NB4 (cell line): Measurements from ENCODE around the gene KHNYN.
"Not testable (repeated sequence)": the region's sequence is repeated elsewhere in the genome, so short reads cannot be mapped to it uniquely, and the experiment has no call there.

ENCODE experiments used
- DNase-seq: peaks from one replicate; pipeline ENCODE4 v3.0.0; 2010; ENCODE audit warnings: low read depth
- H3K4me3 ChIP-seq: one replicate; pipeline ENCODE4 v1.5.1; 2011; ENCODE audit warnings: mild to moderate bottlenecking, low read depth, low read length, moderate library complexity
- MYC ChIP-seq: IDR thresholded peaks from 2 replicates; pipeline ENCODE4 v1.6.1; 2011; ENCODE audit warnings: low read depth, low read length
- POLR2A ChIP-seq: IDR thresholded peaks from 2 replicates; pipeline ENCODE4 v1.6.1; 2011; ENCODE audit warnings: mild to moderate bottlenecking; ENCODE audit not compliant: insufficient read length; ENCODE audit errors: extremely low read depth
- TF ChIP-seq, protein P1 (sequence below): IDR thresholded peaks from one replicate; pipeline ENCODE4 v1.5.1; 2012; ENCODE audit warnings: low read depth, low read length
- TF ChIP-seq, protein P2 (sequence below): IDR thresholded peaks from 2 replicates; pipeline ENCODE4 v1.6.1; 2011; ENCODE audit warnings: low read depth, low read length

Gene KHNYN

GRCh38 chr14:24463017-24463883 lies 33.5 kb downstream of the KHNYN start:
- no peak for DNase-seq
- TF ChIP-seq, protein P1, sequence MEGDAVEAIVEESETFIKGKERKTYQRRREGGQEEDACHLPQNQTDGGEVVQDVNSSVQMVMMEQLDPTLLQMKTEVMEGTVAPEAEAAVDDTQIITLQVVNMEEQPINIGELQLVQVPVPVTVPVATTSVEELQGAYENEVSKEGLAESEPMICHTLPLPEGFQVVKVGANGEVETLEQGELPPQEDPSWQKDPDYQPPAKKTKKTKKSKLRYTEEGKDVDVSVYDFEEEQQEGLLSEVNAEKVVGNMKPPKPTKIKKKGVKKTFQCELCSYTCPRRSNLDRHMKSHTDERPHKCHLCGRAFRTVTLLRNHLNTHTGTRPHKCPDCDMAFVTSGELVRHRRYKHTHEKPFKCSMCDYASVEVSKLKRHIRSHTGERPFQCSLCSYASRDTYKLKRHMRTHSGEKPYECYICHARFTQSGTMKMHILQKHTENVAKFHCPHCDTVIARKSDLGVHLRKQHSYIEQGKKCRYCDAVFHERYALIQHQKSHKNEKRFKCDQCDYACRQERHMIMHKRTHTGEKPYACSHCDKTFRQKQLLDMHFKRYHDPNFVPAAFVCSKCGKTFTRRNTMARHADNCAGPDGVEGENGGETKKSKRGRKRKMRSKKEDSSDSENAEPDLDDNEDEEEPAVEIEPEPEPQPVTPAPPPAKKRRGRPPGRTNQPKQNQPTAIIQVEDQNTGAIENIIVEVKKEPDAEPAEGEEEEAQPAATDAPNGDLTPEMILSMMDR = no peak
- TF ChIP-seq MYC = no peak
- no peak for TF ChIP-seq POLR2A
- TF ChIP-seq, protein P2, sequence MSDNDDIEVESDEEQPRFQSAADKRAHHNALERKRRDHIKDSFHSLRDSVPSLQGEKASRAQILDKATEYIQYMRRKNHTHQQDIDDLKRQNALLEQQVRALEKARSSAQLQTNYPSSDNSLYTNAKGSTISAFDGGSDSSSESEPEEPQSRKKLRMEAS = no peak
- H3K4me3 ChIP-seq = no peak overlapping the region

DNA sequence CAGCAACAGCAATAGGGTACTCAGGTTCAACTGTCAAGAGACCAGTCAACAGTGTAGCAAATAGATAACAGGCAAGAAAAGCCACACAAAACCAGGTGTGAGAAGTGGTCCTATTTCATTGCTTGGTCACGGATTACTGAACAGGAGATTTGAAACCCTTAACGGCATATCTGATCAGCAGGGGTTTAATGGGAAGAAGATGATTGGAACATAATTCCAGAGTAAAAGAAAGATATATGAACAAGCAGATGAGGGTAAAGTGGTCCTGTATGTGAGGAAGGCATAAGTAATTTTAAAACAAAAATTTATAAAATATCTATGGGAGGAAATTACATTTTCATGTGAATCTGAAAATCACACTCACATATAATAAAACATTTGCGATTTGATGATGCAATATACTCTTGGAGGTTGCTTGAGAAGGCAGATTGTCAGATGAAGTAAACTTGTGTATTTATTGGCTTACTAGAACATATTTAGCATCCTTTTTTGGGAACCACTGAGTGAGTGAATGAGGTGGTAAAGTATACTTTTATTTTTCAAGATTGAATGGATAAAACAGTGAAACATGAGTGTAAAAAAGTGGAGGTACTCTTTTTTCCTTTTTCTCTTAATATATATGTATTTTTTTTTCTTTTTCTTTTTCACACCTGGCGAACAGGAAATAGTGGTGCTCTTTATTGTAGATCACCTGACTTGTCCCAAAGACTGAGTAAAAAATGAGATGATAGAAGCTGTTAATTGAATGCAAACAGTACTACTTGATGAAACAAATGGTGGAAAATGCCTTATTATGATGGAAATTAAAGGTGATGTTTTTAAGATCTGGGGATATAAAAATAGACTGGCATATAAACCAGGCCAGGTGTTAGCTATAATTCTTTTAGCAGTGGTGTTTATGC lies 34.4 kb downstream of the KHNYN start:
- no peak for DNase-seq
- TF ChIP-seq POLR2A (no peak), MYC (no peak)
- TF ChIP-seq, protein P1 = no peak
- TF ChIP-seq, protein P2 = no peak
- no peak overlapping the region for H3K4me3 ChIP-seq

DNA sequence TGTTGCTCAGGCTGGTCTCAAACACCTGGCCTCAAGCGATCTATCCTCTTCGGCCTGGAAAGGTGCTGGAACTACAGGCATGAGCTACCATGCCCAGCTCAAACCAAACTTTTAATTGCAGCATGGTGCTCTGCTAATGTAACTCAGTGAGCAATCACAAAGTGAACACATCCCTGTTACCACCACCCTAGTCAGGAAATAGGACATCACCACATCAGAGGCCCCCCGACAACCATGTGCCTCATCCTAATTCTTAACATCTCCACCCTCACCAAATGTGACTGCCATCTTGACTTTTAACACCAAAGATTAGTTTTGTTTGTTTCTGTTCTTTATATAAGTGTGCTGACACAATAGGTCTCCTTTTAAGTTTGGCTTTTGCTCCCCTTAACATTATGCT lies 35.6 kb downstream of the KHNYN start:
- no peak for TF ChIP-seq MYC
- TF ChIP-seq POLR2A = no peak
- TF ChIP-seq, protein P2 = no peak
- TF ChIP-seq, protein P1 = no peak
- DNase-seq = no peak

GRCh38 chr14:24465805-24466204 lies 36.1 kb downstream of the KHNYN start:
- TF ChIP-seq POLR2A (no peak), MYC (no peak)
- TF ChIP-seq, protein P1 = no peak
- TF ChIP-seq, protein P2 = no peak
- DNase-seq = no peak
- H3K4me3 ChIP-seq = no peak overlapping the region

More for the DNA sequence above, 35.6 kb downstream of the KHNYN start:
- no peak overlapping the region for H3K4me3 ChIP-seq

DNA sequence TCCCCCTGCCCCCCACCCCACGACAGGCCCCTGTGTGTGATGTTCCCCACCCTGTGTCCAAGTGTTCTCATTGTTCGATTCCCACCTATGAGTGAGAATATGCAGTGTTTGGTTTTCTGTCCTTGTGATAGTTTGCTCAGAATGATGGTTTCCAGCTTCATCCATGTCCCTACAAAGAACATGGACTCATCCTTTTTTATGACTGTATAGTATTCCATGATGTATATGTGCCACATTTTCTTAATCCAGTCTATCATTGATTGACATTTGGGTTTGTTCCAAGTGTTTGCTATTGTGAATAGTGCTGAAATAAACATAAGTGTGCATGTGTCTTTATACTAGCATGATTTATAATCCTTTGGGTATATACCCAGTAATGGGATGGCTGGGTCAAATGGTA lies 40.7 kb downstream of the KHNYN start:
- not testable (repeated sequence) for DNase-seq, H3K4me3 ChIP-seq

DNA sequence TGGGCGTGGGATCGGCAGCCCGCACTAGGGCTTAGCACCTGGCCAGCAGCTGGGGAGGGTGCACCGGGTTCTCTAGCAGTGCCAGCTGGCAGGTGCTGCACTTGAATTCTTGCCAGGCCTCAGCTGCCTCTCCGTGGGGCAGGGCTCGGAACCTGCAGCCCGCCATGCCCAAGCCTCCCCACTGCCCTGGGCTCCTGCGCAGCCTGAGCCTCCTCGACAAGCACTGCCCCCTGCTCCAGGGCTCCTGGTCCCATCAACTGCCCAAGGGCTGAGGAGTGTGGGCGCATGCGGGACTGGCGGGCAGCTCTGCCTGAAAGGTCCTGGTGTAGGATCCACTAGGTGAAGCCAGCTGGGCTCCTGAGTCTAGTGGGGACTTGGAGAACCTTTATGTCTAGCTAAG lies 43.5 kb downstream of the KHNYN start:
- no peak for TF ChIP-seq MYC
- TF ChIP-seq POLR2A = no peak
- TF ChIP-seq, protein P2 = no peak
- TF ChIP-seq, protein P1 = no peak
- no peak for DNase-seq
- no peak overlapping the region for H3K4me3 ChIP-seq
